Effector CD8-positive, alpha-beta T cell (primary cell): ENCODE measurements around the gene ZNF534.
"Not testable (repeated sequence)": the region's sequence is repeated elsewhere in the genome, so short reads cannot be mapped to it uniquely, and the experiment has no call there.

ENCODE experiments used
- DNase-seq: peaks from one replicate; lab custom pipeline; 2025; lab: John Stamatoyannopoulos, UW

The ZNF534 gene

GRCh38 chr19:52498571-52498970 lies 69.6 kb downstream of the ZNF534 start:
- no peak for DNase-seq

DNA sequence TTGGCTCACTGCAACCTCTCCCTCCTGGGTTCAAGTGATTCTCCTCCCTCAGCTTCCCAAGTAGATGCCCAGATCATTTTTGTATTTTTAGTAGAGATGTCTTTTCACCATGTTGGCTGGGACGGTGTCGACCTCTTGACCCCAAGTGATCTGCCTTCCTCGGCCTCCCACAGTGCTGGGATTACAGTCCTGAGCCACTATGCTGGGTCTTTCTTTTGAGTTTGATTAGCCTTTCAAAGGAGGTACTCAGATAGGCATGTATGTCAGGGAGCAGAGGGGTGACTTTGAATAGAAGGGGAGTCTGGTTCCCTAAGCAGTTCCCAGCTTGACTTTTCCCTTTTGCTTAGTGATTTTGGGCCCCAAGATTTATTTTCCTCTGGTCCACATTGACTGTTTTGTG lies 71.5 kb downstream of the ZNF534 start:
- not testable (repeated sequence) for DNase-seq

- not testable (repeated sequence) for DNase-seq
These were observed 72.0 kb downstream of the ZNF534 start for GRCh38 chr19:52500991-52501390.
